GM12864 (cell line): ENCODE measurements around the gene KRTAP19-1.
A peak's percentile ranks its signal among the peaks of the same experiment; 100 is the strongest.
"Not testable (repeated sequence)": the region's sequence is repeated elsewhere in the genome, so short reads cannot be mapped to it uniquely, and the experiment has no call there.

ENCODE experiments used
- DNase-seq: peaks from one replicate; pipeline ENCODE4 v3.0.0-alpha.2; 2011; ENCODE audit warnings: low read depth
- H3K4me3 ChIP-seq: 2 replicates; pipeline ENCODE4 v1.5.1; 2011; ENCODE audit warnings: mild to moderate bottlenecking, low read depth, low read length, control low read depth
- TF ChIP-seq, protein P1 (sequence below): IDR thresholded peaks from 2 replicates; pipeline ENCODE4 v1.5.1; 2011; ENCODE audit warnings: low read depth, mild to moderate bottlenecking, moderate library complexity, low read length, control low read depth, inconsistent platforms; ENCODE audit errors: missing control alignments

Gene KRTAP19-1

GRCh38 chr21:30480145-30480544 is at the start of gene KRTAP19-1:
Gene KRTAP19-1 (minus strand): TSS chr21:30480367. CDS start chr21:30480317, 50 bp downstream.
- TF ChIP-seq, protein P1, sequence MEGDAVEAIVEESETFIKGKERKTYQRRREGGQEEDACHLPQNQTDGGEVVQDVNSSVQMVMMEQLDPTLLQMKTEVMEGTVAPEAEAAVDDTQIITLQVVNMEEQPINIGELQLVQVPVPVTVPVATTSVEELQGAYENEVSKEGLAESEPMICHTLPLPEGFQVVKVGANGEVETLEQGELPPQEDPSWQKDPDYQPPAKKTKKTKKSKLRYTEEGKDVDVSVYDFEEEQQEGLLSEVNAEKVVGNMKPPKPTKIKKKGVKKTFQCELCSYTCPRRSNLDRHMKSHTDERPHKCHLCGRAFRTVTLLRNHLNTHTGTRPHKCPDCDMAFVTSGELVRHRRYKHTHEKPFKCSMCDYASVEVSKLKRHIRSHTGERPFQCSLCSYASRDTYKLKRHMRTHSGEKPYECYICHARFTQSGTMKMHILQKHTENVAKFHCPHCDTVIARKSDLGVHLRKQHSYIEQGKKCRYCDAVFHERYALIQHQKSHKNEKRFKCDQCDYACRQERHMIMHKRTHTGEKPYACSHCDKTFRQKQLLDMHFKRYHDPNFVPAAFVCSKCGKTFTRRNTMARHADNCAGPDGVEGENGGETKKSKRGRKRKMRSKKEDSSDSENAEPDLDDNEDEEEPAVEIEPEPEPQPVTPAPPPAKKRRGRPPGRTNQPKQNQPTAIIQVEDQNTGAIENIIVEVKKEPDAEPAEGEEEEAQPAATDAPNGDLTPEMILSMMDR, result no peak
- DNase-seq, result no peak

GRCh38 chr21:30518876-30519275 is 38.7 kb upstream of the KRTAP19-1 start:
- no peak overlapping the region for H3K4me3 ChIP-seq
- DNase-seq, result no peak

More at GRCh38 chr21:30480145-30480544, at the start of gene KRTAP19-1:
- no peak within 1 kb of the TSS for H3K4me3 ChIP-seq

GRCh38 chr21:30515681-30516080 is 35.5 kb upstream of the KRTAP19-1 start:
- no peak for DNase-seq

More at GRCh38 chr21:30518876-30519275, 38.7 kb upstream of the KRTAP19-1 start:
- TF ChIP-seq, protein P1, result no peak

DNA sequence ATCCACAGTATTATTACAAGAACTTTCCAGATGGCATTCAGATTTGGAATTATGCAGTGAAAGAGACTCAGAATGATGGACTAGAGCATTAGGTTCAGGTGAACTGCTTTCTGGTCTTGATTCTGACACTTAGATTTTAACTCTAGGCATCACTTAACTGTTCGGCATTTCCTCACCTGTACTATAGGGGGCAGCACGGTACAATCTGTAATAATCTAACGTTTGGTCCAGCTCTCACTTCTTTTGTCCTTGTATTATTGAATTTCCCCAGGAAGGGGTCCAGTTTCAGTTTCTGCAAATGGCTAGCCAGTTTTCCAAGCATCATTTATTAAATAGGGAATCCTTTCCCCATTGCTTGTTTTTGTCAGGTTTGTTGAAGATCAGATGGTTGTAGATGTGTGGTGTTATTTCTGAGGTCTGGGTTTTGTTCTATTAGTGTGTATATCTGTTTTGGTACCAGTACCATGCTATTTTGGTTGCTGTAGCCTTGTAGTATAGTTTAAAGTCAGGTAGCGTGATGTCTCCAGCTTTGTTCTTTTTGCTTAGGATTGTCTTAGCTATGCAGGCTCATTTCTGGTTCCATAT is 25.5 kb upstream of the KRTAP19-1 start:
- TF ChIP-seq, protein P1, result peak; percentile 30
- not testable (repeated sequence) for H3K4me3 ChIP-seq, DNase-seq

More at GRCh38 chr21:30515681-30516080, 35.5 kb upstream of the KRTAP19-1 start:
- H3K4me3 ChIP-seq, result no peak overlapping the region
- TF ChIP-seq, protein P1, result no peak

GRCh38 chr21:30502041-30502440 is 21.9 kb upstream of the KRTAP19-1 start, which contains the start of gene KRTAP19-5:
Gene KRTAP19-5 (minus strand): TSS chr21:30502141. CDS start chr21:30502090, 51 bp downstream.
- TF ChIP-seq, protein P1, result no peak
- H3K4me3 ChIP-seq, result no peak within 1 kb of the TSS
- no peak for DNase-seq

- no peak for DNase-seq
- no peak within 1 kb of the TSS for H3K4me3 ChIP-seq
- TF ChIP-seq, protein P1, result no peak
These were observed 16.9 kb upstream of the KRTAP19-1 start, which contains the start of gene KRTAP19-4 for GRCh38 chr21:30497065-30497464. Gene KRTAP19-4 (minus strand): TSS chr21:30497165. CDS start chr21:30497110, 55 bp downstream.

GRCh38 chr21:30491963-30492428 is 11.8 kb upstream of the KRTAP19-1 start, which contains the start of gene KRTAP19-3:
Gene KRTAP19-3 (minus strand): TSS chr21:30492013. CDS start chr21:30491957, 56 bp downstream.
- TF ChIP-seq, protein P1, result no peak
- H3K4me3 ChIP-seq, result no peak within 1 kb of the TSS

More at GRCh38 chr21:30491963-30492428, 11.8 kb upstream of the KRTAP19-1 start, which contains the start of gene KRTAP19-3:
- no peak for DNase-seq
